Umbilical cord (tissue), 2 donors: ENCODE data around the gene UNC93A. TPM values are rescaled to one million over a fixed set of nuclear protein-coding genes. Genes with fewer than 3 reads are reported as not detected.

Experiments
- DNase-seq: peaks from one replicate; pipeline ENCODE4 v3.0.0-alpha.2; 2015; ENCODE audit warnings: low spot score
- total RNA-seq: library from RNA; depleted of rRNA; stranded (reverse); fragments of >200 nt; gene quantifications from one replicate; pipeline ENCODE4 v1.2.3, GENCODE V29; 2014; ENCODE audit warnings: low replicate concordance; ENCODE audit not compliant: insufficient read depth

Gene UNC93A
- total RNA-seq, 1 donor from 2014 or later: 0.72 TPM

DNA sequence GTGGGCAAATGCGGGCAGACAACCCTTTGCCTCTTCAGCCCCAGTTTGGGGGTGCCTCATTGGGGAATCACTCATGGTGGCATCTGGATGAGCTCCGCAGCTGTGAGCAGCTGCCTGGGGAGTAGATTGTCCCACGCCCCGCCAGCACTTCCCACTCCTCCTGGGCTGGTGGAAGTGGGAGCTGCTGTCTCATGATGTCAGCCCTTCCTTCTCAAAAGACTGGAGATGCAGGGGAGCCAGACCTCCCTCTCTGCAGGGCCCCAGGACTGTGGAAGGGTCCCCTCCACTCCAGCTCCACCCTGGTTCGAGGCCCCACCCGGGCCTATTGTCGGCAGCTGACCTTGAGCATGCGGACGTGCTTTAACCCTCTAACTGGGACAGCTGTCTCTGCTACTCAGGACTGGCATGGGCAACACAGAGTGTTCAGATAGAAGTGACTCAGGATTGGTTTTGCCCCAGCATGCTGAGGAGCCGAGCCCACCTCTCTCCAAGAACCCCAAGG is 2.0 kb downstream of the UNC93A start:
- DNase-seq: no peak

GRCh38 chr6:167293590-167294091 is 2.5 kb downstream of the UNC93A start:
- DNase-seq: no peak

DNA sequence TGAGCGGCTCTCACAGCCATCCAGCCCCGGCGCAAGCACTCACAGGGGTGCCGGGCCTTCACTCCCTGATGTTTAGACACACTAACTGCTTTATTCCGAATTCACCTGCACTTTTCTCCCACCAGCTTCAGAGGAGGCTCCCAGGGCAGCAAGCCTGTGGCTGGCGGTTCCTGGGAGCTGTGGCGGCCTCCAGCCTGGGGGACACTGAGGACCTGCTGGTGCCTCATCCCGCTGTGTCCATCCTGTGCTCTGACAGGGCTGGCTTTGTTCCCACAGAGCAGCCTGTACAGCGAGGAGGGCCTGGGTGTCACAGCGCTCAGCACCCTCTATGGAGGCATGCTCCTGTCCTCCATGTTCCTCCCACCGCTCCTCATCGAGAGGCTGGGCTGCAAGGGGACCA is 3.1 kb downstream of the UNC93A start:
- DNase-seq: no peak

DNA sequence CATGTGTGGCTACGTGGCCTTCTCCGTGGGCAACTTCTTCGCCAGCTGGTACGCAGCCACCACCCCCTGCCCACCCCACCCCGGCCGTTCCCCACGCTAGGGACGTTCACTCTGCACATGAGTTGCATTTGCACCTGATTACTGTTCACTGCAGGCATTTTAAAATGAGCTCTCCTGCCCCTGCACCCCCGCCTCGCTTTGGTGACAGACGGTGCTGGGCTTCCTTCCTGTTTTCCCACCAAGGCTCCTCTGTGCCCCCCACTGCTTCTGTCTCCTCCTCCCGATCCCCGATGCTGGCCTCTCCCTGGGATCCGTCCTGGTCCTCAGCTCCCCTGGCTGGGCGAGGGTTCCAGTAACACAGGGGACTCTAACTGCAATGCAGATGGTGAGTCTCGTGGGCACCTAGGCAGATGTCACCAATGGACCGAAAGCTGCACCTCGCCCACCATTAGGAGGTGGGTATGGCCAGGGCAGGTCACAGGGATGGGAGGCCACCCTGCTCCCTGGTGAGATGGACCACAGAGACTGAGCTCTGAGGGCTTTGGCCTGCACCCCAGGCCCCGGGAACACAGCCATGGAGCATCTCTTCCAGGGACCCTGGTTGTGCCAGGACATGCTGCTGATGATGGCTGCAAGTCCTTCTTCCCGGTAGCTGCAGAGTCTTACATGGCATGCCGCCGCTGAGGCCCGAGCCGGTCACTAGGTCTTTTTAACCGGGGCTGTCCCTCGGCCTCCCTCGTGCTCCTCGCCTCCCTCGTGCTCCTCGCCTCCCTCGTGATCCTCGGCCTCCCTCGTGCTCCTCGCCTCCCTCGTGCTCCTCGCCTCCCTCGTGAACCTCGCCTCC is 3.8 kb downstream of the UNC93A start:
- no peak for DNase-seq

DNA sequence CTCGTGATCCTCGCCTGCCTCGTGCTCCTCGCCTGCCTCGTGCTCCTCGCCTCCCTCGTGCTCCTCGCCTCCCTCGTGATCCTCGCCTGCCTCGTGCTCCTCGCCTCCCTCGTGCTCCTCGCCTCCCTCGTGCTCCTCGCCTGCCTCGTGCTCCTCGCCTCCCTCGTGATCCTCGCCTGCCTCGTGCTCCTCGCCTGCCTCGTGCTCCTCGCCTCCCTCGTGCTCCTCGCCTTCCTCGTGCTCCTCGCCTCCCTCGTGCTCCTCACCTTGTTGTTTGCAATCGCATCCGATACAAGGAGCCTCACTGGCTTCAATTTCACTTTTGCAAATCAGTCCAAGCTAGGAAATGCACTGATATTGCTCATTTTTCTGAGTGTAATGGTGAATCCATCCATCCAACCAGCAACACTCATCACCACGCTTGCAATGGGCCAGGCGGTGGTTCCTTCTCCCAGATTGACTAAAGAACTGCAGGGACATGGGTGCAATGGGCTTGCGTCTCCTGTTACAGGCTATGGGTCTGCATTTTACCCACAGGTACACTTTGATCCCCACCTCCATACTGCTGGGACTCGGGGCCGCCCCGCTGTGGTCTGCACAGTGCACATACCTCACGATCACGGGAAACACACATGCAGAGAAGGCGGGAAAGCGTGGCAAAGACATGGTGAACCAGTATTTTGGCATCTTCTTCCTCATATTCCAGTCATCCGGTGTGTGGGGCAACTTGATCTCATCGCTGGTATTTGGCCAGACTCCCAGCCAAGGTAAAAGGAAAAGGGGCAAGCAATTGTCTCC is 4.6 kb downstream of the UNC93A start:
- DNase-seq: no peak

- DNase-seq: no peak
Measured at GRCh38 chr6:167296293-167296690, 5.2 kb downstream of the UNC93A start.

- no peak for DNase-seq
Measured at GRCh38 chr6:167296902-167297301, 5.8 kb downstream of the UNC93A start.

DNA sequence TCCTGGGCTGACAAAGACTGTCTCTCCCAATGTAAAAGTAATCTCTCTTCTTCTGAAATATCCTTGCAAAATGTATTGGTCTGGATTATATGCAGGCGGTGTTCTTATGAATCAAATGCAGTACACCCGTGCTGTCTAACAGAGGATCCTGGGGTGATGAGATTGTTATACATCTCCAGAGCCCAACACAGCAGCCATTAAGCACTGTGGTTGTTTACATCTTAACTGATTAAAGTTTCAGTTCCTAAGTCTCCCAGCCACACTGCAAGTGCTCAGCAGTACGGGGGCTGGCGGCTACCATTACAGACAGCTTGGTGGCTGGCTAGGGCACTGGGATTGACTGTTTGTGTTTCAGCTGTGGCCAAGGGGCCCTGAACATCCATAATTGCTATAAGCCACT is 7.0 kb downstream of the UNC93A start:
- no peak for DNase-seq

GRCh38 chr6:167299641-167300308 is 8.7 kb downstream of the UNC93A start:
- DNase-seq: no peak

- DNase-seq: no peak
Measured at GRCh38 chr6:167300902-167301777, 10.0 kb downstream of the UNC93A start.

GRCh38 chr6:167302074-167302473 is 11.0 kb downstream of the UNC93A start:
- DNase-seq: no peak

- DNase-seq: no peak
Measured at GRCh38 chr6:167302796-167303195, 11.7 kb downstream of the UNC93A start.

DNA sequence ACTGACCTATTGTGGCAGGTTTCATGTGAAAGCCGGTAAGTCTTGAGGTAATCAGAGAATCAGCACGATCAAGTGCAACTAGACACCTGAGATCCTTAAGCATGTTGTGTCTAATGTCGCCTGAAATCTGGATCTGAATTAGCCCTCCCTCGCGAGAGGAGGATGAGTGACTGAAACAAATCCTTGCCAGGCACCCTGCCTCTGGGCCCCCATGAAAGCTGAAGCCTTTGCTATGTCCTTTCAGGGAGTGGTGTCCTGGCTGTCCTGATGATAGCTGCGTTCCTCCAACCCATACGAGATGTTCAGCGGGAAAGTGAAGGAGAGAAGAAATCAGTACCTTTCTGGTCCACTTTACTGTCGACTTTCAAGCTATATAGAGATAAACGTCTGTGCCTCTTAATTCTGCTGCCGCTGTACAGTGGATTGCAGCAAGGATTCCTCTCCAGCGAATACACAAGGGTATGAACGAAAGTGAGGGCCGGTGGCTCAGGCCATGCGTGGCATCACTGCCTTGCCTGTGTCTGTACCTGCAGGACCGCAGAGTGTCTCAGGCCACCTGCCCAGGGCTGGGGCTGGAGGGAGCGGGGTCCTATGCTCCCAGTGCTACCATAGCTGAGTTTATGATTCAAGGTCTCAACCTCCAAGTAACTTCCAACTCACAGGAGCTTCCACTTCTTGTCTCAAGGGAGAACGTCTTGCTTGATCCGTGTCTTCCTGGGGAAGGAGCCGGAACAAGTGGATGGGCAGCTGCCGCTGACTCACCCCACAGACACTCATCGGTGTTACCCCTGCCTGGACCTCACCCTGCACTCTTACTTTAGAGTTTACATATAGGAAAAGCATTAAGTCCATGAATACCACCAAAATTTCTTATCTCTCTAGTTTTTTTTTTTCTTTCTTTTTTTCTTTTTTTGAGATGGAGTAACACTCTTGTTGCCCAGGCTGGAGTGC is 12.8 kb downstream of the UNC93A start:
- no peak for DNase-seq

- DNase-seq: no peak
Measured at GRCh38 chr6:167304912-167305311, 13.8 kb downstream of the UNC93A start.

DNA sequence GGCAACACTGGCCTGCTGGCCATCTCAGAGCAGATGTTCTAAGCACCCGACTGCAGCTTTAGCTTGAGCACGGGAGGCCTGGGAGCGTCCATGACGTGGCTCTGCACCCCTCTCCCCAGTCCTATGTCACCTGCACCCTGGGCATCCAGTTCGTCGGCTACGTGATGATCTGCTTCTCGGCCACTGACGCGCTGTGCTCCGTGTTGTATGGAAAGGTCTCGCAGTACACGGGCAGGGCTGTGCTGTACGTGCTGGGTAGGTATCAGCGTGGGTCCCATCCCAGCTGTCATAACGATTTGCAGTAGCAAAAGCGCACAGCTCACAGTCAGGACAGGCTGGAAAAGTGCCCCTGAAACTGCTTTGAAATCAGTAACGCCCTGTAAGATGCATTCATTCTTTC is 14.7 kb downstream of the UNC93A start:
- no peak for DNase-seq

GRCh38 chr6:167306401-167306998 is 15.4 kb downstream of the UNC93A start:
- peak; percentile 57 for DNase-seq

GRCh38 chr6:167307342-167307955 is 16.3 kb downstream of the UNC93A start:
- DNase-seq: no peak

- DNase-seq: no peak
Measured at GRCh38 chr6:167308207-167308606, 17.1 kb downstream of the UNC93A start.
